ENCODE measurements around the gene CILP2. TPM values are rescaled to one million over a fixed set of nuclear protein-coding genes. Genes with fewer than 3 reads are reported as not detected.

CILP2 gene
- total RNA-seq, 1 experiment from 2014 or later: 2.0 TPM

DNA sequence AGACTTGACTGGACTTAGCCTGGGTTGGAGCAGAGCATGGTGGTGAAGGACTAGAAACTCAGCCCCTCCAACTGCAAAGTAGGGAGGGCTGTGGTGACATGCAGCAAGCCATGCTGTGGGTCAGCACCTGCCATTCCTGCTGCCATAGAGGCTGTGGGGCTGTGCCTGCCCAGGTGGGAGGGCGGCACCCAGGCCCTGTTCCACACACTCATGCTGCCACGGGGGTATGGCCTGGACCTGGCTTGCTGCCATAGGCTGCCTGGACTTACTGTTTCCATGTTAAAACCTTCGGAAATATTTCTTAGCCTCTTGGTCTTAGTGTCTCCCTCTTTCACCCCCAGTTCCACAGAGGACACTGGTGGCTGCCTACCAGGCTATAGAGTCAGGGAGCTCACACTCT lies 29.3 kb downstream of the CILP2 start:
- H3K4me2 ChIP-seq (ENCODE audit: low read length): no peak overlapping the region
- no peak for DNase-seq
- POLR2A ChIA-PET (ENCODE audit: unreplicated experiment): no interaction called here
- no peak overlapping the region for H3K4me3 ChIP-seq (ENCODE audit: low read length)
- CTCF ChIA-PET: no interaction called here
- H3K27ac ChIP-seq (ENCODE audit: low read length): no peak overlapping the region
- no peak overlapping the region for H2AFZ ChIP-seq (ENCODE audit: low read length)
- no peaks in the 10 kb centered on the region for H3K9me3 ChIP-seq (ENCODE audit: low read length)
- H3K9me2 ChIP-seq (replicated peaks; ENCODE audit: low read length): no peaks in the 10 kb centered on the region
- TF ChIP-seq EZH2 (IDR thresholded peaks at IDR 0.05; ENCODE audit: low read length, unreplicated experiment): no peak
- TF ChIP-seq, protein P1, sequence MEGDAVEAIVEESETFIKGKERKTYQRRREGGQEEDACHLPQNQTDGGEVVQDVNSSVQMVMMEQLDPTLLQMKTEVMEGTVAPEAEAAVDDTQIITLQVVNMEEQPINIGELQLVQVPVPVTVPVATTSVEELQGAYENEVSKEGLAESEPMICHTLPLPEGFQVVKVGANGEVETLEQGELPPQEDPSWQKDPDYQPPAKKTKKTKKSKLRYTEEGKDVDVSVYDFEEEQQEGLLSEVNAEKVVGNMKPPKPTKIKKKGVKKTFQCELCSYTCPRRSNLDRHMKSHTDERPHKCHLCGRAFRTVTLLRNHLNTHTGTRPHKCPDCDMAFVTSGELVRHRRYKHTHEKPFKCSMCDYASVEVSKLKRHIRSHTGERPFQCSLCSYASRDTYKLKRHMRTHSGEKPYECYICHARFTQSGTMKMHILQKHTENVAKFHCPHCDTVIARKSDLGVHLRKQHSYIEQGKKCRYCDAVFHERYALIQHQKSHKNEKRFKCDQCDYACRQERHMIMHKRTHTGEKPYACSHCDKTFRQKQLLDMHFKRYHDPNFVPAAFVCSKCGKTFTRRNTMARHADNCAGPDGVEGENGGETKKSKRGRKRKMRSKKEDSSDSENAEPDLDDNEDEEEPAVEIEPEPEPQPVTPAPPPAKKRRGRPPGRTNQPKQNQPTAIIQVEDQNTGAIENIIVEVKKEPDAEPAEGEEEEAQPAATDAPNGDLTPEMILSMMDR (conservative IDR thresholded peaks at IDR 0.05; ENCODE audit: low read depth, low read length): no peak
- H3K4me1 ChIP-seq (ENCODE audit: insufficient read depth, low read length): no peaks in the 10 kb centered on the region
- no peaks in the 10 kb centered on the region for H3K79me2 ChIP-seq (ENCODE audit: low read length)
- H3K36me3 ChIP-seq (ENCODE audit: low read depth, low read length): peaks cover 9% of the 10 kb centered on the region
- no peaks in the 10 kb centered on the region for H3K27me3 ChIP-seq (ENCODE audit: low read length)
- H3K9ac ChIP-seq (ENCODE audit: low read length): no peak overlapping the region
- no TSS peak for BruUV-seq (replicated peaks)
- ATAC-seq: no peak
- intact Hi-C loops (cut with micrococcal nuclease): no loop called here
- H3F3A ChIP-seq (ENCODE audit: low read length, unreplicated experiment): no peaks in the 10 kb centered on the region
- no peaks in the 10 kb centered on the region for H4K20me1 ChIP-seq (ENCODE audit: low read length)

DNA sequence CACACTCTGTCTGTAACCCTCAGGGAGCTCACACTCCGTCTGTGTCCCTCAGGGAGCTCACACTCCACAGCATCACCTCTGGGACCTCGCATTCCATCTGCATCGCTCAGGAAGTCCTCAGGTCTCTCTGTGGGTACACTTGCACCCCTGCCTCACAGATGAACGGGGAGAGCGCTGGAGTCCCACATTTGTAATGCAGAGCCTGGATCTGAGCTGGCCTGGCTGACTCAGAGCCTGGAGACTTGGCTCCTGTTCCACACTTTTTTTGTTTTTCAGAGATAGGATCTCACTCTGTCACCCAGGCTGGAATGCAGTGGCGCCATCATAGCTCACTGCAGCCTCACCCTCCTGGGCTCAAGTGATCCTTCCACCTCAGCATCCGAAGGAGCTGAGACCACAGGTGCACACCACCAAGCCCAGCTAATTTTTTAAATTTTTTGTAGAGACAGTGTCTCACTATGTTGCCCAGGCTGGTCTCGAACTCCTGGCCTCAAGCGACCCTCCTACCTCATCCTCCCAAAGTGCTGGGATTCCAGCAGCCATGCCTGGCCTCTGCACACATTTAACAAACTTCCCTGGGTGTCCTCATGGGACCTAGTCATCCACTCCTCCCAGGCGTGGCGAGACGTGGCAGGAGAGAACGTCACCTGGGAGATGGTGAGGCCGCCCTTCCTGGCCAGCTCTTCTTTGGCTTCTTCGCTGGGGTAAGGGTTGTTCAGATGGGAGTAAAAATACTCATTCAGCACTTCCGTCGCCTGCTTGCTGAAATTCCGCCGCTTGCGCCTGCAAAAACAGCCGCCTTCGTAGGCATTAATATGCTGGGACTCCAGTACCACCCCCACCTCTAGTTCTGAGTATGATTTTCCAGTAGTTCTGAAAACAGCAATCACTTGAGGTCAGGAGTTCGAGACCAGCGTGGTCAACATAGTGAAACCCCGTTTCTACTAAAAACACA lies 31.0 kb downstream of the CILP2 start:
- no peak overlapping the region for H3K27ac ChIP-seq (ENCODE audit: low read length)
- H3F3A ChIP-seq (ENCODE audit: low read length, unreplicated experiment): no peaks in the 10 kb centered on the region
- peak; percentile 58 for ATAC-seq
- H3K9ac ChIP-seq (ENCODE audit: low read length): no peak overlapping the region
- peak; percentile 46 for DNase-seq
- ChIA-PET POLR2A (ENCODE audit: unreplicated experiment) (interaction anchor here (0.6 kb wide), 1 partner anchor 237 kb away, joined by 17 read pairs; no protein-coding TSS in a partner anchor), CTCF (no interaction called here)
- H3K27me3 ChIP-seq (ENCODE audit: low read length): no peaks in the 10 kb centered on the region
- H3K9me2 ChIP-seq (replicated peaks; ENCODE audit: low read length): no peaks in the 10 kb centered on the region
- H3K4me1 ChIP-seq (ENCODE audit: insufficient read depth, low read length): no peaks in the 10 kb centered on the region
- intact Hi-C loops (cut with micrococcal nuclease): no loop called here
- no peaks in the 10 kb centered on the region for H3K9me3 ChIP-seq (ENCODE audit: low read length)
- no peaks in the 10 kb centered on the region for H4K20me1 ChIP-seq (ENCODE audit: low read length)
- no TSS peak for BruUV-seq (replicated peaks)
- TF ChIP-seq, protein P1 (conservative IDR thresholded peaks at IDR 0.05; ENCODE audit: low read depth, low read length): no peak
- TF ChIP-seq EZH2phosphoT487 (IDR thresholded peaks at IDR 0.05; ENCODE audit: borderline replicate concordance, low read length): no peak
- no peak for TF ChIP-seq EZH2 (IDR thresholded peaks at IDR 0.05; ENCODE audit: low read length, unreplicated experiment)
- H3K79me2 ChIP-seq (ENCODE audit: low read length): no peaks in the 10 kb centered on the region
- H2AFZ ChIP-seq (ENCODE audit: low read length): no peak overlapping the region
- H3K4me3 ChIP-seq (ENCODE audit: low read length): no peak overlapping the region
- no peak overlapping the region for H3K4me2 ChIP-seq (ENCODE audit: low read length)
- H3K36me3 ChIP-seq (ENCODE audit: low read depth, low read length): peaks cover 9% of the 10 kb centered on the region

GRCh38 chr19:19570571-19570970 lies 32.5 kb downstream of the CILP2 start:
- Histone ChIP-seq H3K4me3 (ENCODE audit: low read length) (no peak overlapping the region), H4K20me1 (ENCODE audit: low read length) (no peaks in the 10 kb centered on the region), H3K9ac (ENCODE audit: low read length) (no peak overlapping the region), H3K27me3 (ENCODE audit: low read length) (no peaks in the 10 kb centered on the region), H3K4me2 (ENCODE audit: low read length) (no peak overlapping the region), H3F3A (ENCODE audit: low read length, unreplicated experiment) (no peaks in the 10 kb centered on the region), H3K36me3 (ENCODE audit: low read depth, low read length) (peaks cover 3% of the 10 kb centered on the region; the same call in 1 of the 2 replicates), H2AFZ (ENCODE audit: low read length) (no peak overlapping the region), H3K79me2 (ENCODE audit: low read length) (no peaks in the 10 kb centered on the region), H3K4me1 (ENCODE audit: insufficient read depth, low read length) (no peaks in the 10 kb centered on the region), H3K9me2 (replicated peaks; ENCODE audit: low read length) (no peaks in the 10 kb centered on the region), H3K27ac (ENCODE audit: low read length) (no peak overlapping the region), H3K9me3 (ENCODE audit: low read length) (no peaks in the 10 kb centered on the region)
- CTCF ChIA-PET: no interaction called here
- BruUV-seq (replicated peaks): no TSS peak
- TF ChIP-seq EZH2phosphoT487 (IDR thresholded peaks at IDR 0.05; ENCODE audit: borderline replicate concordance, low read length) (no peak), EZH2 (IDR thresholded peaks at IDR 0.05; ENCODE audit: low read length, unreplicated experiment) (no peak)
- TF ChIP-seq, protein P1 (conservative IDR thresholded peaks at IDR 0.05; ENCODE audit: low read depth, low read length): no peak
- no peak for ATAC-seq
- no peak for DNase-seq
- POLR2A ChIA-PET (ENCODE audit: unreplicated experiment): no interaction called here
- intact Hi-C loops (cut with micrococcal nuclease): no loop called here

Data from PC-3 (cell line).